ENCODE results near the gene DGCR8.

DNA sequence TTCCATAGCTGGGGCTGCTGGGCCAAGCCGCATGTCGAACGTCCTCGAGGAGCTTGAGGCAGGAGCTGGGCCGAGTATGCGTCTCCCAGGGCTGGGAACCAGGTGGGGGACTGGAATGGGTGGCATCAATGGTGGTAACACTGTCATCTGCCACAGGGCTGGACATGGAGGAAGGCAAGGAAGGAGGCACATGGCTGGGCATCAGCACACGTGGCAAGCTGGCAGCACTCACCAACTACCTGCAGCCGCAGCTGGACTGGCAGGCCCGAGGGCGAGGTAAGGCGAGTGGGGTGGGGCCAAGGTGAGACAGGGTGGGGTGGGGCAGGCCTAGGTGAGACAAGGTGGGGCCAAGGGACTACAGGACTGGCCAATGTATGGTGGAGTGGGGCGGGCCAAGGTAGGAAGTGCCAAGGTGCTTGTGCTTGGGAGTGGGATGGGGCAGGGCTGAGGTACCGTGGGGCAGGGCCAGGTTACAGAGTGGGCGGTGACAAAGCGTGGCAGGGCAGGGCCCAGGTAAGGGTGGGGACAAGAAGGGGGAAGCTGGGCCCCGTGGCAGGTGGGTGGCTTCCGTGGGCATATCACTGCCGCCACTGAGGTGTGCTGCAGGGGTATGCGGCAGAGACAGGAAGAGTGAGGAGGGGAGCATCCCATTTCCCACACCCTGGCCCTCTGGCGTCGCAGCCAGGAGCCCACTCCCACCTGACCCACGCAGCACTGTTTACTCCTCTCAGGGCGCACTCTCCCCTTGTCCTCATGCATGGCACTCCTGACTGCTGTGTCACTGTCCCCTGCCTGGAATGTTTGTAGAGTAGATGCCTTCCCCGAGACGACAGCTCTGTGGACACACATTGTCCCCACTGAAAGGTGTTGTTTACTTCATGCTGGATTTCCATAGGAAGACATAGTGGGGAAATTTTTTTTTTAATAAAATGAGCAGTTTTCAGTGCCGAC lies 27.5 kb upstream of the DGCR8 start:
- TF ChIP-seq CTCF (IDR thresholded peaks at IDR 0.05 in 8 of 11, conservative IDR thresholded peaks at IDR 0.05 in 3 of 11) (no peak), POLR2AphosphoS5 (IDR thresholded peaks at IDR 0.05) (no peak), POLR2A (IDR thresholded peaks at IDR 0.05) (no peak)

All from spleen (tissue), 7 donors.